NCI-H2196 (cell line): ENCODE results near the gene EVL.
A peak's percentile ranks its signal among the peaks of the same experiment; 100 is the strongest.
"Not testable (repeated sequence)": the region's sequence is repeated elsewhere in the genome, so short reads cannot be mapped to it uniquely, and the experiment has no call there.

Experiments
- DNase-seq: peaks from one replicate; lab custom pipeline; 2025; ENCODE audit not compliant: unreplicated experiment; lab: John Stamatoyannopoulos, UW

EVL gene

GRCh38 chr14:100144645-100144995 is 79.4 kb downstream of the EVL start:
- DNase-seq: no peak

GRCh38 chr14:100144996-100145646 is 79.9 kb downstream of the EVL start:
- DNase-seq: no peak

GRCh38 chr14:100145682-100146464 is 80.7 kb downstream of the EVL start:
- DNase-seq: no peak

- DNase-seq: no peak
Observed at GRCh38 chr14:100146531-100147091, 81.4 kb downstream of the EVL start.

- DNase-seq: no peak
Observed at GRCh38 chr14:100147181-100147631, 82.0 kb downstream of the EVL start.

GRCh38 chr14:100147691-100148464 is 82.7 kb downstream of the EVL start:
- no peak for DNase-seq

GRCh38 chr14:100148837-100149731 is 83.9 kb downstream of the EVL start:
- DNase-seq: no peak

GRCh38 chr14:100149851-100150611 is 84.8 kb downstream of the EVL start:
- peak; percentile 15 for DNase-seq

GRCh38 chr14:100150932-100151587 is 85.8 kb downstream of the EVL start:
- no peak for DNase-seq

GRCh38 chr14:100152091-100152490 is 86.9 kb downstream of the EVL start:
- DNase-seq: no peak

GRCh38 chr14:100153560-100153959 is 88.3 kb downstream of the EVL start:
- no peak for DNase-seq

GRCh38 chr14:100155049-100155621 is 89.9 kb downstream of the EVL start:
- peak; percentile 33 for DNase-seq

GRCh38 chr14:100155756-100156616 is 90.8 kb downstream of the EVL start:
- peak; percentile 53 for DNase-seq

- DNase-seq: no peak
Observed at GRCh38 chr14:100156776-100157175, 91.6 kb downstream of the EVL start.

GRCh38 chr14:100157548-100158232 is 92.5 kb downstream of the EVL start:
- DNase-seq: not testable (repeated sequence)

GRCh38 chr14:100158566-100159093 is 93.4 kb downstream of the EVL start:
- no peak for DNase-seq
